ENCODE measurements around the gene ZC3H7B.

The ZC3H7B gene

GRCh38 chr22:41327124-41327523 lies 25.8 kb downstream of the ZC3H7B start:
- no peak for DNase-seq (ENCODE audit: low read depth in 2 of 2)

- DNase-seq (ENCODE audit: low read depth in 2 of 2), result no peak
Observed at GRCh38 chr22:41330169-41330568, 28.8 kb downstream of the ZC3H7B start.

DNA sequence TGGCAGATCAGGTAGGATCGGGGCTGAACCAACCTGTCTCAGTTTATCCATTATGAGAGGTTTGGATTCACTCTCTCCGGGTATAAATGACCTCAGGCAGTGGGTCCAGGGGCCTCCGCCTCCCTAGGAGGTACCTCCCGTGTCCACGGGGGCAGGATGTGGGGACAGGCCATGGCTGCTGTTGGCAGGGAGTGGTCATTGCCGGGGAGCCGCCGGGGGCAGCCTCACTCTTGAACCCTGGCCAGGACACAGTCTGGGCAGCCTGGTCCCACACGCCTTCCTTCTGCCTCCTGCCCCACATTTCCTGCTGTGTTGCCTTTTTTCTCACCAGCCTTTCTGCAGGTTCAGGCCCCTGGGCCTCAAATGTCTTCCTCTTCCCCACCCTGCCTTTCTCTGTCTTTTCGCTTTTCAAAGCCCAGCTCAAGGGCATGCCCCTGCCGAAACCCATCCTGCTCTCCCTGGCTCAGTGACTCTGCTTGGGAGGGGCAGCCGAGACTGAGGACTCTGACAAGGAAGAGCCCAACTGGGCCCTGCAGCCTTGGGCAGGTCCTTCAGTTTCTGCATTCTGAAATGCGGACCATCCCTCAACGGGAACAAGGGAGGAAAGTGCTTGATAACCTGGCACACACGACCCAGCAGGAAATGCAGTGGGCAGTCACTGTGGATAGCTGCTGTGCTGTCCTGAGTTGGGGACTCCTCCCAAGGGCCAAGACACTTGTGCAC lies 31.1 kb downstream of the ZC3H7B start:
- DNase-seq (ENCODE audit: low read depth in 2 of 2), result no peak

DNA sequence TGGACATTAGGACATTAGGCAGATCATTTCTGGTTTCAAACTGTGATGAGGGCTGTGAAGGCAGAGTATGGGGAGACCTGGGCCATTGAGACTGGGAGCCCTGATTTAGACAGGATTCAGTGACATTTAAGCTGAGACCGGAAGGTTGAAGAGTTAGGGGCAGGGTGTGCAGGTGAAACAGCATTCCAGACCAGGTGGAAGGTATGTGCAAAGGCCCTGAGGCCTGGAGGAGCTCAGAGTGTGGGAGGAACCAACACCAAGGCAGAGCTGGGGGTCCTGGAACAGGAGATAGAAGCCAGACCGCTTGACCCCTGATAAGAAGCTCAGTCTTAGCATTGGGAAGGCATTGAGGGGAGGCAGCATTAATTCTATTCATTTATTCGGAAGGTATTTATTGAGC lies 32.5 kb downstream of the ZC3H7B start:
- no peak for DNase-seq (ENCODE audit: low read depth in 2 of 2)

DNA sequence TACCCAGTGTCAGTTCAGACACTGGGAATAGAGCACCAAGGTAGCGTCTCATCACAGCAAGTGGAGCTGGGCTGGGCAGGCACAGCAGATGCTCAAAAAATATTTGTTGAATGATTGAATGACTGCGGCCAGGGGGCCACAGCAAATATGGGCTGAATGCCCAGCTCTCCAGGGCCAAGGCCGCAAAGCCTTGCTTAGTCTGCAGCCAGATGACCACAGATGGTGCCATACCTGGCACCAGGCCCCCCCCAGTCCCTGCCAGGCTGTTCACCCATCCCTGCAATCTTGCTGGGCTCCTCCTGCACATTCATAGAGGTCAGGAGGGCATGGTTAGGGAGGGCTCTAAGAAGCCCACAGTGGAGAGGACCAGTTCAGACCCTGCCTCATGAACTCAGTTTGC lies 32.9 kb downstream of the ZC3H7B start:
- DNase-seq (ENCODE audit: low read depth in 2 of 2), result no peak

DNA sequence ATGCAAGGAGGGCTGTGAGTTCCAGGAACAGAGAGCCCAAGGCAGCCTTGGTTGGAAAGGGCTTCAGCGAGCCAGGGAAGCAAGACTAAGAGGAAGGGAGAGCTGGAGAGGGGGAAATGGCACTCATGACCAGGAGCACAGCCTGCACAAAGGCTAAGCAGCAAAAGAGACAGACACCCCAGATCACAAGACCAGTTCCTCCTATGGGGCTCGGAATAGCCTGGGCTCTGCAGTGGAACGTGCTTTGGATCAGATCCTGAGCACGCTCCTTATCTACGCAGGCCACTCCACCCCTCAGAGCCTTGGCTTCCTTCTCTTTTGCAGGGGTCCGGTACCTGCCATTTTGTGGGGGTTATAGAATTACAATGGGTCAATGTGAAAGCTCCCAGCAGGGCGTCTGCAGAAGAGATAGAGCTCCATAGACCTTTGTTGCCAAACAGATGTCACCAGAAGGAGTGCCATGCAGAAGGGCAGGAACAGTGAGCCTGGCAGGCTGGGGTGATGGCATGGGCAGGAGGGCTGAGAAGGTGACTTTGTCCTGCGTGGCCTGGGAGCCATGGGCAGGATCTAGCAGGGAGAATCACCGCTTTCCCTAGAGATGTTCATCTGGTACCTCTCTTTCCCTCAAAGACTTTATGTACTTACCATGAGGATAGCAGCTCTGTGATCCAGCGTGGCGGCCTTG lies 33.8 kb downstream of the ZC3H7B start:
- DNase-seq (ENCODE audit: low read depth in 2 of 2), result no peak

GRCh38 chr22:41338614-41339212 lies 37.4 kb downstream of the ZC3H7B start:
- no peak for DNase-seq (ENCODE audit: low read depth in 2 of 2)

DNA sequence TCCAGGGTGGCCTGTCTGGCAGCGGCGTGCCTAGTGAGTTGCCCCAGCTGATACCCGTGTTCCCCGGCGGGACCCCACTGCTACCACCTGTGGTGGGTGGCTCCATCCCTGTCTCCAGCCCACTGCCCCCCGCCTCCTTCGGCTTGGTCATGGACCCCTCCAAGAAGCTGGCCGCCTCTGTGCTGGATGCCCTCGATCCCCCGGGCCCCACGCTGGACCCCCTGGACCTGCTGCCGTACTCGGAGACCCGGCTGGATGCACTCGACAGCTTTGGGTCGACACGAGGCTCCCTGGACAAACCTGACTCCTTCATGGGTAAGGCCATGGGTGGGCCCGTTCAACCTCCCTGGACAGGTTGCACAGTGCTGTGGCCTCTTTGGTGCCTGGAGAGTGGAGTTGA lies 38.5 kb downstream of the ZC3H7B start:
- no peak for DNase-seq (ENCODE audit: low read depth in 2 of 2)

- DNase-seq (ENCODE audit: low read depth in 2 of 2), result no peak
Observed at GRCh38 chr22:41340357-41340756, 39.0 kb downstream of the ZC3H7B start.

DNA sequence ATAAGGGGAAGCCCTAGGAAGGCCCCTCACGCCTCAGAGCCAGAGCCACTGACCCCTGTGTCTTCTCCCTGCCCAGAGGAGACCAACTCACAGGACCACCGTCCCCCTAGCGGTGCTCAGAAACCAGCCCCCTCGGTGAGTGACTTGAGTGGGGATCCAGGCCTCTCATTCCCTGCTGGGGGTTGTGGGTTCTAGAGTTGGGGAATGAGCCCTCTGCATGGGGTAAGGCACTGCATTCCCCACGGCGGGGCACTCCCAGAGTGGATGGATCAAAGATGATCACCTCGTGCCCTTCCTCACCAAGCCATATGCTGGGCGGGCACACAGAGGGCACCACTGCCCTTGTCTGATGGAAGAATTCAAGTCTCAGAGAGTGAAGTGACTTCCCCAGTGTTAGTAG lies 39.7 kb downstream of the ZC3H7B start:
- no peak for DNase-seq (ENCODE audit: low read depth in 2 of 2)

DNA sequence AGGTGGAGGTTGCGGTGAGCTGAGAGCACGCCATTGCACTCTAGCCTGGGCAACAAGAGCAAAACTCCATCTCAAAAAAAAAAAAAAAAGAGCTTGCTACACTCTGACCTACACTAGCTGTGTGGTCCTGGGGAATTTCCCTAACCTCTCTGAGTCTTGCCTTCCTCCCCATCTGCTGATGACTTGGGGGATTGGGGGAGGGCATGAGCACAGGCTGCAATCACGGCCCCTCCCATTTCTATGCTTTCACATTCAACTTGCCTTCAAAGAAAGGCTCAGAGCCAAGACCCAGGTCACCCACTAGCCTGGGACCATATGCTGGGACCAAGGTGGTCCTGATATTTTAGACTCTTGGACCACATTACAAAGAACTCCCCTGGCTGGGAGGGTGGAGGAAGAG lies 40.7 kb downstream of the ZC3H7B start:
- DNase-seq (ENCODE audit: low read depth in 2 of 2), result no peak

DNA sequence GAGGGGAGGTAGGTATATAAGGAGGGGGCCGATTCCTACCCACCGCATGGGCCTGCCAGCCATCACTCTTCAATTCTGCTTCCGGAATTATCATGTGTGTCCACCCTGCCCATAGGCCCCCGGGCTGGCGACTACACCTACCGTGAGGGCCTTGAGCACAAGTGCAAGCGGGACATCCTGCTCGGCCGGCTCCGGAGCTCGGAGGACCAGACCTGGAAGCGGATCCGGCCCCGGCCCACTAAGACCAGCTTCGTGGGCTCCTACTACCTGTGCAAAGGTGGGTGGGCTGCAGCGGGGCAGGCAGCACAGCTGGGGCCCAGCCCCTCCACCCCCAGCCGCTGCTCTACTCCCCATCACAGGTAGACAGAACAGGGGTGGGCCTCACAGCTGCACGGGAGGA lies 42.0 kb downstream of the ZC3H7B start:
- DNase-seq (ENCODE audit: low read depth in 2 of 2), result no peak

- DNase-seq (ENCODE audit: low read depth in 2 of 2), result no peak
Observed at GRCh38 chr22:41343717-41344116, 42.4 kb downstream of the ZC3H7B start.

- no peak for DNase-seq (ENCODE audit: low read depth in 2 of 2)
Observed at GRCh38 chr22:41344189-41344788, 43.0 kb downstream of the ZC3H7B start.

- DNase-seq (ENCODE audit: low read depth in 2 of 2), result no peak
Observed at GRCh38 chr22:41345807-41346335, 44.5 kb downstream of the ZC3H7B start.

DNA sequence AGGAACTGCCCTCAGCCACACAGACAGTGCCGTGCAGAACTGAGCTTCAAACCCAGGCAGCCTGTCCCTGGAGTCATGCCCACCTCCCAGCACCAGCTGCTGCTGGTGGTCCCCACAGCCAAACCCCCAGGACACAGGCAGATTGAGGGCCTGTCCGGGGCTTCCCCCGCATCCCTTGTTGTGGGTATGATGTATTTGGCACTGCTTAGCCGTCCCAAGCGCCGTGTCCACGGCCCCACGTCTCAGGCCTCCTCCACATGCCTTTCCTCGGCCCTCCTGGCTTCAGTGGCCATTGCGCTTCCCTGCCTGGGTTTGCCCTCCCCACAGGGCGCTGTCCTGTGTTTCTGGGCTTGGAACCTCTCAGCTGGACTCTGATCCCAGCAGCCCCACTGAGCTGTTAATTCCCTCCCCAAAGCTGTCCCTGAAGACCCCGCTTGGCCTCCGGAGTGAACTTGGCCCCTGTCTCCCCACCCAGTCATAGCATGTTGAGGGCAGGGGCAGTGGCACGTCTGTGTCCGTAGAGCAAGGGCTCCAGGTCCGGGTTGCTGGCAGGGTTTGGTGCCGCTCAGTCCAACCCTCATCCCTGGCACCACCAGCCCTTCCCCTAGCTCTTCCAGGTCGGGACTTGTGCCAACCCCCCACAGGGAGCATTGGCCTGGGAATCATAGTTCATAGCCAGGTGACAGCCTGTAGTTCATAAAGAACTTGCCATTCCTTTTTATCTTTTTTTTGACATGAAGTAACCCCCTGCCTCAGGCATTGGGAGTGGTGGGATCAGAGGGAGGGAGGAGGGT lies 45.9 kb downstream of the ZC3H7B start:
- no peak for DNase-seq (ENCODE audit: low read depth in 2 of 2)

DNA sequence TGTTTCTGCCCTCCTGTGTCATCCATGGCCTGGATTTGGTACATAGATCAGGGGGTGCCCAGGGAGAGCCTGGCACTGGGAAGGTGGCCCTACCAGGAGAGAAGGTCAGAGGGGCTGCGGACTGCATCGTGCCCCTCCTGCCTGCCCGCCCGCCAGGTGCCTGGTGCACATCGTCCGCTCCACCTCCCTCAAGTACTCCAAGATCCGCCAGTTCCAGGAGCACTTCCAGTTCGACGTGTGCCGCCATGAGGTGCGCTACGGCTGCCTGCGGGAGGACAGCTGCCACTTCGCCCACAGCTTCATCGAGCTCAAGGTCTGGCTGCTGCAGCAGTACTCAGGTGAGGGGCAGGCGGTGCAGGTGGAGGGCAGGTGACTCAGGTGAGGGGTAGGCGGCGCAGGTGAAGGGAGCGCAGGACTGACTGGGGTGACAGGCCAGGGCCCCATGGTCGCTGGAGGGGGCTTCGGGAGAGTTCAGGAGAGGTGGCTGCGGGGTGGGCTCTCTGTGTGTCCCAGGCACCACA lies 47.7 kb downstream of the ZC3H7B start:
- DNase-seq (ENCODE audit: low read depth in 2 of 2), result no peak

DNA sequence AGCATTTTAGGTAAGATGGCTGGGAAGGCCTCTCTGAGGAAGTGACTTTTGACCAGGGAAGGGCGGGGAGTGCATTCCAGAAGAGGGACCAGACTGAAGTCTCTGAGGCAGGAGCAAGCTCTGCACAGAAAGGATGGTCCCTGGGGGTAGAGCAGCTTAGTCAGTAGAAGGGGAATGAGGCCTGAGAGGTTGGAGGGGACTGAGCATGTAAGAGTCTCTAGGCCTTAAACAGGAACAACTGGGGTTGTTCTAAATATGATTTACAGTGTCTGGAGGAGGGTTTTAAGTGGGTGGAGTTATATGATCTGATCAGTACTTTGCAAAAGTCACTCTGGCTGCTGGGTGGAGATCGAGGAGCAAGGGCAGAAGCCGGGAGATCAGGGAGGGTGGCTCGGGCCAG lies 48.8 kb downstream of the ZC3H7B start:
- DNase-seq (ENCODE audit: low read depth in 2 of 2), result no peak

DNA sequence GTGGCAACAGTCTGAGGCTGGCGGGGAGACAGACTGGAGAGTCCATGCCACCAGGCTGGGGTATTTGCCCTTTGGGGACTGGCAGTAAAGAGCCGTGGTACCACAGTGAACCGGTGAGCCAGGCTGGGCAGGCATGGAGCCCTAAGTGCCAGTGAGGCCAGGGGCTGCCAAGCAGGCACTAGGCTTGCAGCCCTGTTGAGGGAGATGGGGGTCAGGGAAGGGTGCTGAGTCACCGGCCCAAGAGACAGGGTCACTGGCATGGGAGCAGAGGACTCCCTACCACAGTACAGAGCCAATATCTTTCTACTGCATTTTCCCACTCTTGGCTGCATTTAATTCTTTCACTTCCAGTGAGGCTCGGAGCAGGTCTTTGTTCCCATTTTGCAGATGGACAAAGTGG lies 49.7 kb downstream of the ZC3H7B start:
- no peak for DNase-seq (ENCODE audit: low read depth in 2 of 2)

GRCh38 chr22:41352058-41352457 lies 50.7 kb downstream of the ZC3H7B start:
- DNase-seq (ENCODE audit: low read depth in 2 of 2), result no peak

GRCh38 chr22:41353862-41354575 lies 52.7 kb downstream of the ZC3H7B start:
- DNase-seq (ENCODE audit: low read depth in 2 of 2), result no peak
